Gastrocnemius medialis (tissue), 4 donors: ENCODE results near the gene C4orf50.

Experiments used
- CTCF ChIP-seq, 5 experiments: fragments of 450-650 bp in 3 of 5; fragments of 200-600 bp in 2 of 5; sonication (generic) in 2 of 5; IDR thresholded peaks in 4 of 5; conservative IDR thresholded peaks in 1 of 5; 1 replicate in 4 of 5; 2 replicates in 1 of 5; pipeline ENCODE4 v1.5.1; 2016 to 2019; ENCODE audit warnings: antibody characterized with exemption in 5 of 5, mild to moderate bottlenecking in 3 of 5, moderate library complexity in 3 of 5
- POLR2A ChIP-seq, 2 donors: fragments of 450-650 bp; IDR thresholded peaks; one replicate each; pipeline ENCODE4 v1.6.1; 2017; ENCODE audit warnings: antibody characterized with exemption in 2 of 2, mild to moderate bottlenecking in 2 of 2, moderate library complexity in 2 of 2

DNA sequence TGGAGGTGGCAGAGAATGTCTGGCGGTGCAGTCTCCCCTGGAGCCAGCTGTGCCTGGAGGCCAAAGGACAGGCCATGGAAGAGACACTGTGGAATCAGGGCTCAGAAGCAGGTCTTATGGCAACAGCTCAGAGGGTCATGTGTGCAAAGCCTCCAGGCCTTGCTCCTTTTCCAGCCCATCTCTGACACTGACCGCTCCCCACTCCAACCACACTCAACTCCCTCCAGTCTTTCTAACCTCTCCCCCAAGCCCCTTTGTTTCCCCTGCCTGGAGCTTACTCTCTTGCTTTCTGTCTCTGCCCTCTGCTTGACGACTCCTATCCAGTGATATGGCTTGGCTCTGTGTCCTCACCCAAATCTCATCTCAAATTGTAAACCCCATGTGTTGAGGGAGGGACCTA lies 91.1 kb downstream of the C4orf50 start:
- TF ChIP-seq CTCF (IDR thresholded peaks at IDR 0.05 in 4 of 5, conservative IDR thresholded peaks at IDR 0.05 in 1 of 5) (no peak), POLR2A (IDR thresholded peaks at IDR 0.05) (no peak)
